Subcutaneous abdominal adipose tissue (tissue), 5 donors: ENCODE data around the gene LGR5.

Source experiments
- H3K27ac ChIP-seq: one replicate; pipeline ENCODE4 v1.7.0; 2013; ENCODE audit warnings: low read depth, mild to moderate bottlenecking, inconsistent platforms, low read length, moderate library complexity
- H3K27me3 ChIP-seq, 5 donors: one replicate each; pipeline ENCODE4 v1.7.0; 2013; ENCODE audit warnings: low read length in 5 of 5, inconsistent platforms in 1 of 5; ENCODE audit not compliant: control insufficient read depth in 5 of 5, insufficient read depth in 4 of 5
- H3K36me3 ChIP-seq, 5 donors: one replicate each; pipeline ENCODE4 v1.7.0; 2013; ENCODE audit warnings: low read length in 5 of 5; ENCODE audit not compliant: control insufficient read depth in 5 of 5, insufficient read depth in 5 of 5
- H3K4me1 ChIP-seq, 5 donors: one replicate each; pipeline ENCODE4 v1.7.0; 2013; ENCODE audit warnings: low read length in 5 of 5, mild to moderate bottlenecking in 3 of 5, moderate library complexity in 1 of 5; ENCODE audit not compliant: control insufficient read depth in 5 of 5, insufficient read depth in 5 of 5
- H3K4me3 ChIP-seq, 5 donors: one replicate each; pipeline ENCODE4 v1.7.0; 2013; ENCODE audit warnings: low read length in 5 of 5, low read depth in 1 of 5
- H3K9ac ChIP-seq, 5 donors: one replicate each; pipeline ENCODE4 v1.7.0; 2013; ENCODE audit warnings: low read length in 5 of 5, mild to moderate bottlenecking in 4 of 5, moderate library complexity in 3 of 5
- H3K9me3 ChIP-seq, 5 donors: one replicate each; pipeline ENCODE4 v1.7.0; 2013; ENCODE audit warnings: low read length in 5 of 5; ENCODE audit not compliant: control insufficient read depth in 5 of 5
- donor health status: healthy.
- donor health status: healthy.
- donor health status: healthy.
- donor health status: healthy.
- donor health status: healthy.

Gene LGR5

GRCh38 chr12:71439613-71440344 is at the start of gene LGR5:
TSS of gene LGR5 (plus strand) at chr12:71439798. CDS start at chr12:71440081, 283 bp downstream.
- Histone ChIP-seq H3K36me3 (no peaks in the 10 kb centered on the region), H3K4me3 (peak within 1 kb of the TSS in 4 of 5 donors; percentile 49 to 60 (median 51)), H3K27ac (no peak within 1 kb of the TSS), H3K27me3 (peaks cover 17 to 40% (median 24%) of the 10 kb centered on the region in 5 donors), H3K4me1 (peaks cover 2 to 20% (median 17%) of the 10 kb centered on the region in 5 donors), H3K9ac (no peak within 1 kb of the TSS), H3K9me3 (peaks cover 2 to 11% (median 8%) of the 10 kb centered on the region in 5 donors)

- Histone ChIP-seq H3K27ac (no peak overlapping the region), H3K9ac (no peak overlapping the region), H3K9me3 (no peaks in the 10 kb centered on the region), H3K4me1 (no peaks in the 10 kb centered on the region), H3K27me3 (no peaks in the 10 kb centered on the region), H3K36me3 (no peaks in the 10 kb centered on the region), H3K4me3 (no peak overlapping the region)
Observed at GRCh38 chr12:71392521-71393145, 47.0 kb upstream of the LGR5 start.

GRCh38 chr12:71393625-71394024 is 46.0 kb upstream of the LGR5 start:
- Histone ChIP-seq H3K36me3 (no peaks in the 10 kb centered on the region), H3K27ac (no peak overlapping the region), H3K4me3 (no peak overlapping the region), H3K9me3 (no peaks in the 10 kb centered on the region), H3K9ac (no peak overlapping the region), H3K27me3 (no peaks in the 10 kb centered on the region), H3K4me1 (no peaks in the 10 kb centered on the region)

DNA sequence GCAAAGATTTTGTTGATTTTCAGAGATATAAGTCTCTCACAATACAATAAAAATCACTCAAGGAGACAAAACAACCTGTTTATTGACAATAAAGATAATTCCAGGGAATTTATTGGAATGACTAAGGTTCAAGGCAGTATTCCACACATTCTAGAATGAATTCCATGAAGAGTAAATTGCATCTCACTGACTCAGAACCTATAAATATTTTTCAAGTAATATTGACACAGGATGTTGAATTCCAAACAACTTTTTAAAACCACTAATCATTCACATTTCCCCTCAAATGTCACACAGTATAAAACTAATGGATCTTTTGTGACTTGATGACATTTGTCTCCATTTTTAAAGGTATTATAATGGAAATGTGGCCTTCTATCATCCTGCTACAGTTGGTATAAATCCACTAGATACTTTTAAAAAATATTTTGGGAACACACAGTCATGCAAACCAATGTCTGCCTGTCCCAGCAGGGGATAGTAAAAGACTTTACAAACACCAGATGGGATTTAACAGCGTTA is 42.1 kb upstream of the LGR5 start:
- no peak overlapping the region for H3K4me3 ChIP-seq
- no peaks in the 10 kb centered on the region for H3K36me3 ChIP-seq
- H3K9ac ChIP-seq = no peak overlapping the region
- no peaks in the 10 kb centered on the region for H3K4me1 ChIP-seq
- H3K27me3 ChIP-seq = no peaks in the 10 kb centered on the region
- H3K9me3 ChIP-seq = no peaks in the 10 kb centered on the region
- H3K27ac ChIP-seq = no peak overlapping the region

GRCh38 chr12:71399197-71399596 is 40.4 kb upstream of the LGR5 start:
- no peaks in the 10 kb centered on the region for H3K4me1 ChIP-seq
- H3K9ac ChIP-seq = no peak overlapping the region
- peaks cover 0 to 5% (median 0%) of the 10 kb centered on the region in 5 donors for H3K9me3 ChIP-seq
- H3K4me3 ChIP-seq = no peak overlapping the region
- no peaks in the 10 kb centered on the region for H3K36me3 ChIP-seq
- H3K27me3 ChIP-seq = peaks cover 0 to 6% (median 3%) of the 10 kb centered on the region in 5 donors
- no peak overlapping the region for H3K27ac ChIP-seq

DNA sequence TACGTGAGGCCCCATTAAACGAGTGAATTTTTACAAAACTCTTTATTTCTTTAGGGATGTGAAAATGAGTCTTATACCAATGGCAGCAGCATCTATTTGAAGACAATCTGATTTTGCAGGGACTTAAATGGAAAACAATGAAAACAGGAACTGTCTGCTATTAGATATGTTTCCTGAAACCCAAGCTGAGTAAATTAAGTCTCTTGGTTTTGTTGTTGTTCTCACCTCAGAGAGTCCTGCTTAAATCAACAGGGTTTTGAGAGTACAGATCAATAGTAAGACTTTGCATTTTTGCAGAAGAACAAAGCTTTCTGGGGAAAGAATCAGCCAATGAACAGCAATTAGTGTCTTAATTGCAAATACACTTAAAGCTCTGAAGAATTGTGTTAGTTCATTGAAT is 39.1 kb upstream of the LGR5 start:
- no peak overlapping the region for H3K4me3 ChIP-seq
- H3K4me1 ChIP-seq = no peaks in the 10 kb centered on the region
- H3K36me3 ChIP-seq = no peaks in the 10 kb centered on the region
- H3K9me3 ChIP-seq = peaks cover 0 to 5% (median 0%) of the 10 kb centered on the region in 5 donors
- no peak overlapping the region for H3K27ac ChIP-seq
- H3K27me3 ChIP-seq = peaks cover 0 to 6% (median 3%) of the 10 kb centered on the region in 5 donors
- H3K9ac ChIP-seq = no peak overlapping the region

DNA sequence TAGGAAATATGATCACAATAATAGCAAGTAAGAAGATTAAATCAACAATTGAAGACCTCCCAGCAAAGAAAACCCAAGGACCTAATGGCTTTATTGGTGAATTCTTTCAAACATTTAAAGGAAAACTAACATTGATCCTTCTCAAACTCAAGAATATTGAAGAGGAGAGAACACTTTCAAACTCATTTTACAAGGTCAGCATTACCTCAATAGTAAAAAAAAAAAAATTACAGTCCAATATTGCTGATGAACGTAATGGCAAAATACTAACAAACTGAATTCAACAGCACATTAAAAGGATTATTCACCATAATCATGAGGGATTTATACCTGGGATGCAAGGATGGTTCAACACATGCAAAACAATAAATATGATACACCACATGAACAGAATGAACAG is 33.7 kb upstream of the LGR5 start:
- Histone ChIP-seq H3K27me3 (peaks cover 0 to 6% (median 3%) of the 10 kb centered on the region in 5 donors), H3K36me3 (no peaks in the 10 kb centered on the region), H3K9ac (no peak overlapping the region), H3K4me3 (no peak overlapping the region), H3K9me3 (peaks cover 0 to 8% (median 2%) of the 10 kb centered on the region in 5 donors), H3K27ac (no peak overlapping the region), H3K4me1 (no peaks in the 10 kb centered on the region)

- Histone ChIP-seq H3K27ac (no peak overlapping the region), H3K27me3 (peaks cover 0 to 5% (median 3%) of the 10 kb centered on the region in 5 donors), H3K4me3 (no peak overlapping the region), H3K4me1 (no peaks in the 10 kb centered on the region), H3K9ac (no peak overlapping the region), H3K9me3 (peaks cover 0 to 10% (median 2%) of the 10 kb centered on the region in 5 donors), H3K36me3 (no peaks in the 10 kb centered on the region)
Observed at GRCh38 chr12:71407732-71408131, 31.9 kb upstream of the LGR5 start.

DNA sequence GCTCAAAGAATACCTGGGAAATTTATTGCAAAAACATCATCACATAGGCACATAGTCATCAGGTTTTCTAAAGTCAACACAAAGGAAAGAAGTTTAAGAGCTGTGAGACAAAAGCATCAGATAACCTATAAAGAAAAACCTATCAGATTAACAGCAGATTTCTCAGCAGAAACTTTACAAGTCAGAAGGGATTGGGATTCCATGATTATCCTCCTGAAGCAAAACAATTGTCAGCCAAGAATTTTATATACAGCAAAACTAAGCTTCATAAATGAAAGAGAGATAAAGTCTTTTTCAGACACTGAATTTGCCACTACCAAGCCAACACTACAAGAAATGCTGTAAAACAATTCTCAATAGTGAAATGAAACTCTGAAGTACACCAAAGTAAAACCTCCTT is 28.8 kb upstream of the LGR5 start:
- Histone ChIP-seq H3K4me1 (no peaks in the 10 kb centered on the region), H3K27ac (no peak overlapping the region), H3K4me3 (no peak overlapping the region), H3K27me3 (no peaks in the 10 kb centered on the region), H3K36me3 (no peaks in the 10 kb centered on the region), H3K9ac (no peak overlapping the region), H3K9me3 (peaks cover 0 to 7% (median 2%) of the 10 kb centered on the region in 5 donors)

- Histone ChIP-seq H3K9ac (no peak overlapping the region), H3K27ac (no peak overlapping the region), H3K9me3 (peaks cover 0 to 7% (median 2%) of the 10 kb centered on the region in 5 donors), H3K4me3 (no peak overlapping the region), H3K4me1 (no peaks in the 10 kb centered on the region), H3K36me3 (no peaks in the 10 kb centered on the region), H3K27me3 (no peaks in the 10 kb centered on the region)
Observed at GRCh38 chr12:71411635-71412034, 28.0 kb upstream of the LGR5 start.
